Central memory CD4-positive, alpha-beta T cell (primary cell): ENCODE results near the gene SETBP1.

Experiments used
- DNase-seq: peaks from one replicate; pipeline ENCODE4 v3.0.0; 2022

The SETBP1 gene

DNA sequence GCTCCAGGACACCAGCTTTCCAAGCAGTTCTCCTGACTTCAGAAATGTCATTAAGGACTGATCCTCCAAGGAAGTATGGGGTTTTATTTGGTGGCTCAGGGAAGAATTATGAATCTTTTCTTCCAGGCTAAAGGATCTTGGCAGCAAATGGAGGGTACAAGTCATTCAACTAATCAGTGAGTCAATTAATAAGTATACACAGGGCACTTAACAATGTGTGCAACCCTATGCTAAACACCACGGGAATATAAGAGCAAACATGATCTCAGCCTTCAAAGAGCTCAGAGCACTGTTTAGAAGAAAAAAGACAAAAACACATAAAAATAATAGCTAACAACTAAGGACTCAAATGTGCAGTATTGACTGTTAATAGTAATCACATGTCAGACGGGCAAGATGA, 234.5 kb downstream of the SETBP1 start:
- DNase-seq = no peak

DNA sequence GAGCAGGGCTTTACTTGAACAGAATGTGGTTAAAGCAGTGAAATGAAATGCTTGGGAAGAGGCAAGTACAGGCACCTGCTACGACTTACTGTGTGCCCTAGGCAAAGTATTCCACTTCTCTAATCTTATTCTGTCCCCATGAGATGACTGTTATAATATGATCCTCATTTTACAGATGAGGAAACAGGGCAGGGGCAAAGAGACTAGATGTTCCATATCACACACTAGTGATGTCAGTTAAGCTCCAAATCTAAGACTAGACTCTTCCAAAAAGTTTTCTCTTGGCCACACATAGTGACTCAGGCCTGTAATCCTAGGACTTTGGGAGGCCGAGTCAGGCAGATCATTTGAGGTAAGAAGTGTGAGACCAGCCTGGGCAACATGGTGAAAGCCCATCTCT, 235.0 kb downstream of the SETBP1 start:
- no peak for DNase-seq

DNA sequence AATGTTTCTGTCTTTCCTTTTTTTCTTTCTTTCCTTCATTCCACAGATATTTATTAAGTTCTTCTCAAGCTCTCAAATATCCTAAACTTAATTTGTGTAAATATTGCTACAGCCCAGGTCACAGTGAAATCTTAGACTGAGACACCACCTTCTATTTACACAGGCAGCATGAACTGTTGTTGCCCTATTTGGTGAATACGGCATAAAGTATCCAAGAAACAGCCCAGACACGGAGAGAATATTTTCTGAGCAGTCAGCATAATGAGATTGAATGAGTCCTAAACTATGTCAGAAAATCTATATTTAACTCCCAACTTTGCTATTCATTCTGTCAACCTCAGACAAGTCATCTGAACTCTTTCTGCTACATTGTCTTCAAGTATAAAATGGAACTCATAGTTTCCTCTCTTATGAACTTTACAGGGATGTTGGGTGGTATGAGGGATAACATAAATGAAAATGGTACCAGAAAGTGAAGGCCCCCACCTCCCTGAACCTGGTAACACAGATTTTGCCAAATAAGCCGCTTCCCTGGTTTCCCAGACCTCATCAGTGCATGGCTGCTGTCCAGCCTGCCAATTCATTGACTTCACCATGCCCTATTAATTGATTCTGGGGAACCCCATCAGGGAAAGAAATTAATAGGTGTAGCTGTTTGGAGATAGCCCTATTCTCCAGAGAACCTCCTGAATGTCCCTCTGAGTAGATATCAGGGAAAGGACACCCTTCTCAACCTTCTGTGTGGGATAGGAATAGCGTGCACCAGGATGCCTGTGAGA, 235.9 kb downstream of the SETBP1 start:
- DNase-seq = no peak

DNA sequence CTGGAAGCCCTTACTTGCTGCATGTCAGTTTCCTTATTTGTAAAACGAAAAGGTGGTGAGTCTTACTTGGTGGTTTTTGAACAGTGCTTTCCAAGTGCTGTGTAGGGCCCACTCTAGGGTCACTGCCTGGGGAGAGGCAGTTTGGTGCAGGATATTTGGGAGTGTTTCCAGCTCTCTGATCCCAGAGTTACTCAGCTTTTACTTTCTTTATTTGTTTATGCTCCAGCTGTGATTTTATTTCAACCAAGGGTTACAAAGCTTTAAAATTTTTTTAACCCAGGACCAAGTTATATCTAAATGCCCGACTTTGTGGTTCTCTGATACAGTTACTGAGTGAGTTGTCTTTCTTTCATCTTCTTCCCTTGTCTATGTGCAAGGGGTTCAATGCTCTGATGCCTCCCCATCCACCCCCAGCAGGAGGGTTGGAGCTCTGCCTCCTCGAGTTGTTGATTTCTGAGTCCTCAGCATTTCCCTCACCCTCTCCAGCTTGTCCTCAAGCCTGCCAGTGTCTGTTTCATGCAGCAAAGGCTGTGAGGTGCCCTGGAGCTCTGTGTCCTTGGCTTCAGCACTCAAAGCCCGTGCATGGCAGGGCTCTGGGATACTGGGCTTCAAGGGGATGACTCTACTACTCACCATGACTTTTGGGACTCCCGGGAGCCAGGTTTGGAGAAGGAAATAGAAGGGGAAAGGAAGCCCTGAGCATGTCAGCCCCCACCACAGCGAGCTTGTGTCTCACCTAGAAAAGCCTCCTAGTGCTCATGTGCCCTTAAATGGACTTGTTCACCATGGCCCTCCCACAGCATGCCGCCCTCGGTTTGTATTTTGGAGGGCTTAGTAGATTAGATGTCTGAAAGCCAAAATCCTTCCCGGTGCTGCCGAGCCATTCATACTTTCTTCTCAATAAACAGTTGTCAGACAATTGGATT, 236.8 kb downstream of the SETBP1 start:
- no peak for DNase-seq

DNA sequence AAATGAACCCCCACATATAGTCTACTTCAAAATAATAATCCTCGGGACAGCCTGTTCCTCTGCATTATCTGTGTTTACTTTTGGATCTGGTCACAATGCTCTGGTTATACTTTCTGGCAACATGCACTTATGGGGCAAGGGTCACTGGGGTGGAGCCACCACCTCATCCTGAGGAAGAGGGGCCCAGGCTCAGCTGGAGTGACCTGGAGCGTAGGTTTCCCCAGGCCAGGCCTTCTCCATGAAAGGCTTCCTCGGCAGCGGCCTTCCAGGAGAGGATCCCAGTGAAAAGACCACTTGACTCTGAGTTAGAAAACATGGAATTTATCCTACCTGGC, 237.4 kb downstream of the SETBP1 start:
- no peak for DNase-seq

DNA sequence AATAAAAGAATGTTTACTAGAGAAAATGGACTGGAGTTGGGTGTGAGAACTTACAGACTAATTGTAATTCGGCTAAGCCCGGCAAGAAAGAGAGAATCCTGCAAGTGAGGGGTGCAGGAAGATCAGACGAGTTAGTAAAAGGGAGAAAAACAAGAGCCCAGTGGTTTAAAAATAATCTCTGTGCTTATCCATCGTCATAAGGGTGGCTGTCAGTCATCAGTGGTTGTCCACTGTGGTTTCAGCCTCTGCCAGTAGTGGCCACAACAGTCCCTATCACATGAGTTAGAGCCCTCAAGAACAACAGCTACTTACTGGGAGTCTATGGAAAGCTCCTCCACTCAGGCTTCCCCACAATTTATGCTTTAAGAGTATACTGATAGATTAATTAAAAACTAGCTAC, 239.8 kb downstream of the SETBP1 start:
- no peak for DNase-seq

DNA sequence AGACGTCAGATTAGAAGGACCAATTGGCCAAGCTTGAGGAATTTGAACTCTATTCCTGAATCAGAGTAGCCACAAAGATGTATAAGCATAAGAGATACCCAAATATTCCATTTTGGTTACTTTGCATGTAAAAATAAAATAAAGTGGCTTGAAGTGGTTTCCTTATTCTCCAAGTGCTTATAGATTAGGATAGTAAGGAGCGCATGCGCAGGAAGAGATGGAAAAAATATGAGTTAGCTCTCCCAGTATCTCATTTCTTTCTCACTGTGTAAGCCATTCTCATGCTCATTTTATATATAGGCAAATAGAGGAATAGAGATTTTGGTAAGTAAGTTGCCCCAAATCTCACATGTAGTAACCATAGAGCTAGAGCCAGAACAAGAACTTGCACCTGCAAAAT, 241.3 kb downstream of the SETBP1 start:
- DNase-seq = no peak

DNA sequence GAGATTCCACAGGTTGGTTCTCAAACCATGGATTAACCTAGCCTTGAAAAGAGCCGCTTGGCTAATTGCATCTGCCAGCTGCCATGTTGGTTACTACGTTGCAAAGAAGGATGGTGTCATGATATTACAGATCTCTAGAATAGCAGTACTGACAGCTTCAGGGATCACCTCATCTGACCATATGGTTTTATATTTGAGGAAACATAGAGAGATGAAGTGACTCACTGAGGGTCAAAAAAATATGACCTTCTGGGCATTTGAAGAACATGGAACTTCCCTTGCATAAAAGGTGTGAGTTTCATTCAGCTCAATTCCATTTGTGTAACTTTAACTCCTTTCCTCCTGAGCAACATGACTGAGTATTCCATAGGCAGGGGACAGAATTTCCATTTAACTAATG, 242.3 kb downstream of the SETBP1 start:
- DNase-seq = no peak

DNA sequence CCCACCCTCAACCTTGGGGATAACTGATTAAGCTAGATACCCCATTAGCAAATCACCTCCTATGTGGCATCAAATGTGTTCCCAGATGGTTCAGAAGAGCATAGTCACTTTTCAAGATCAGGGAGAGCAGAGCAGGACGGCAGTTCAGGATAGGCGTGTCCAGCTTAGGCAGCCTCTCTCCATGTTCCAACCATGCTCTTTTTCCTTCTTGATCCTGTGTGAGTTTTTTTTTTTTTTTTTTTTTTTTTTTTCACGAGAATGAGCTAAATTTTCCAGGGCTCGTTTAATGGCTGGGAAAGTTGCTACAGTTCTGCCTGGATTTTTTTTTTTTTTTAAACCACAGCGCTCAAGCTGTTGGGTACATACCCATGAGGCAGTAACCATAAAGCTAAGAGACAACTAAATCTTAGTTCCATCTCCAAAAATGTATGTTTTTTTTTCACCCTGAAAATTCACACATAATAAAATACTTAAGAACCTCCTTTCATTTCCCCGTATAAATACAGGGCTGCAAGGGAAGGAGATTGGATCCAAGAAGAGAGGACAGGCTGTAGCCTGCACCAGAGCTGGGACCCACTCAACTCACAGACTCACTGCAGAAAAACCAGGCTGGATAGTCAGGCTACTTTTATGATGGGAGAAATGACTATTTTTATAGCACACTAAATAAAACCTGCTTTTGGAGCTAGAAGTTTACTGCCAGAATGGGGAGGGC, 244.3 kb downstream of the SETBP1 start:
- DNase-seq = no peak

DNA sequence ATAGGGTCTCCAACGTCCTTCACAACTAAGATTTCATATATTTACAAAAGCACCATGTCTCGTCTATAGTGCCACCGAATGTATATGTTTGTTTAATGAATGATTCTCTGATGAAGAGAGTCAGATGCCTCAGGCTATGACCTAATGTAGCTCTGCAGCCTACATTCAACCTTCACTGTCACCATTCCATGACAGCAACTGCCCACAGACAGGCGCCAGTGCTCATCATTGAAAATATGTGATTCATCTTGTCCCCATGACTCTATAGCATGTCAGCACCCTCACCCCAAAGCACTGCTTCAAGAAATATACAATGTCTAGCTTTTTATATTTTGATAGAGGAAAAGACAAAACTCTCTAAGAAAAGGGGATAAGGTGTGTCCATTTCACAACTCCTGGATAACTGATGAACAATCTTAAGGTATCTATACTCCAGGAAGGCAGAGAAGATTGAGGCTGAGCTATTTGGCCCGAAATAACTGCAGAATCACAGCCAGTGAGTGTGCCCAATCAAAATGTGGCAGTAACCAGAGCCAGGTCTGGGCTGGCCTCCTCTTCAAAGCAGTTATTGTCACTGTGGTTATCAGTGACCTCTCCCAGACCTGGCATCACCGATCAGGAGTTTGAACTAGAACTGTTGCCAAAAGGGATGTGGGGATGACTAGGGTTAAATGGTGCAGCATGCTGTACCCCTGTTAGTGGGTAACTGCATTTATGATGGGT, 246.6 kb downstream of the SETBP1 start:
- no peak for DNase-seq

DNA sequence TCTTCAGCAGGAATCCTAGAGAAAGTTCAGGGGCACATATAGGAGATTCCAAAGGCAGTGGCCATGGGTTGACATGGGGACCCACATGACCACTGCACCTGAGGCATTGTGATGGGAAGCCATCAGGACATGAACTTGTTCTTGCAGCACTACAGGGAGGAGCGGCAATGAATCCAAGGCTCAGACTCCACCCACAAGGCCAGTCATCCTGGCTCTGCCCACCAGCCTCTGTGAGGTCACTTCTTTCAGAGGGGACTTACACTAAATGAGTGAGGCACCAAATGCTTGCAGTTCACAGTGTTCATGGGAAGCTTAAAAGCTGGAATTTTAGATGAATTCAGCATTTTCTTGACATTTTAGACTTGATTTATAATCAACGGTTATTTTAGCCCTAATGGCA, 254.2 kb downstream of the SETBP1 start:
- DNase-seq = no peak

DNA sequence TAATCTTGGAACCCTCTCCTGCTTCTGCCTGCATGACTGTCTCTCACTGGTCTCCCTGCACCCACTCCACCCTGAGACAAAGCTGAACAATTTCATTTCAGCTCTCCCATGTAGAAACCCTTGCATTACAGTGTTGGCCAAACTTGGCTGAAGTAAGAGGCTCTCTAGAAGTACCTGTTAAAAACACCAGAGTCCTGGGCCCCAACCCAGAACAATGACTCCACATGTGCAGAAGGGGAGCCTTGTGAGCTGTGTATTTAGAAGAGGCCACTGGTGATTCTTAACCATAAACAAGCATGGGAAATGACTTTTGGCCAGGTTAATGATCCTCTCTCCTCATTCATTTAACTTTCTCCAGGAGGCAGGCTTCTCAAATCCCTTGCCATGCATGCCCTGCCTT, 254.8 kb downstream of the SETBP1 start:
- DNase-seq = no peak

DNA sequence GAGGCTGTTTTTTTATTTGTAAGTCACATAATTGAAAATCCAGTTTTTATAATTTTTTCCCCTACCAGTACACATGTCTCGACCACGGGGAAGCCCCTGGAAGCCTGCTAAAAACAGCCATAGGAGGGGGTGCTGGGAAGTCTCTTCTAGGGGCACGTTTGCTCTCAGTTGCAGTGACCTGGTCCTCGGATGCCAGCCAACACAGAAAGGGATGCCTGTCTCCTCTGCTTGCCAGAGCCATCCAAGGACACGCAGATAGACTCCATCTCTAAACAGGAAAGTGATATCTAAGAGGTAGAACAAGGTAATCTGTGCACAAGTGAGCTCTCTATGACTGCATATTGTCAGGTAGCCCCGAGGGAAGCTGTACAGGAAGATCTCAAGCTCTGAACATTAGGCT, 255.8 kb downstream of the SETBP1 start:
- DNase-seq = no peak

DNA sequence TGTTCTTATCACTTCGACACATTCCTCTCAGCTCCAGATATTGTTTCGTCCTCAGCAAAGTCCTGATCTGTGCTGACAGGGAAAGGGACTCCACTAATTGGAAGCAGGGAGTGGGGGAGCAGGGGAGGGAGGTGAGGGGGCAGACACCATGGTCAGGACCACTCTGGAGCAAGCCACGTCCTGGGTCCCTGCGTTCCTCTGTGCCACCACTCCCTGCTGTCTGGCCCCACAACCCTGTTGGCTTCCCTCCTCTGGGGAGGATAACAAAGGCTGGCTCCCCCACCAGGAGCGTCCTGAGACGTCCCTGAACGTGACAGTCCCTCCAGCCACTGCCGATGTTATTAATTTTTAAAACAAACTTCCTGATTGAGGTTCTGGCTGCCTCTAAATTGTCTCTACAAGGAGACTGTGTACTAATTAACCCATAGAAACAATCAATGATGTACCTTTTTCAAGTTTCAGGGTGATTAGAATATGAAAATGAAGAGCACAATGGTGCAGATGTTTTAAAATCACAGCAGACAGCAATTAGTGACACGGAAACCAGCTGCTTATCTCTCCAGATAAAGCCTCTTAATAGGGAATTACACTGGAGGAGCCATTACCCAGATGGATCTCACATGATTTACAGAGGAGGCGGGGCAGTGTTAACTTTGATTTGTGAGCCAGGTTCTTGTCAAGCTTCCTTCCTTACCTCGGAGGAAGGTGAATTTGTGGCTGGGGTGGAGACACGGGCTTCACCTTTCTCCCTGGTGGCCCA, 257.5 kb downstream of the SETBP1 start:
- no peak for DNase-seq

DNA sequence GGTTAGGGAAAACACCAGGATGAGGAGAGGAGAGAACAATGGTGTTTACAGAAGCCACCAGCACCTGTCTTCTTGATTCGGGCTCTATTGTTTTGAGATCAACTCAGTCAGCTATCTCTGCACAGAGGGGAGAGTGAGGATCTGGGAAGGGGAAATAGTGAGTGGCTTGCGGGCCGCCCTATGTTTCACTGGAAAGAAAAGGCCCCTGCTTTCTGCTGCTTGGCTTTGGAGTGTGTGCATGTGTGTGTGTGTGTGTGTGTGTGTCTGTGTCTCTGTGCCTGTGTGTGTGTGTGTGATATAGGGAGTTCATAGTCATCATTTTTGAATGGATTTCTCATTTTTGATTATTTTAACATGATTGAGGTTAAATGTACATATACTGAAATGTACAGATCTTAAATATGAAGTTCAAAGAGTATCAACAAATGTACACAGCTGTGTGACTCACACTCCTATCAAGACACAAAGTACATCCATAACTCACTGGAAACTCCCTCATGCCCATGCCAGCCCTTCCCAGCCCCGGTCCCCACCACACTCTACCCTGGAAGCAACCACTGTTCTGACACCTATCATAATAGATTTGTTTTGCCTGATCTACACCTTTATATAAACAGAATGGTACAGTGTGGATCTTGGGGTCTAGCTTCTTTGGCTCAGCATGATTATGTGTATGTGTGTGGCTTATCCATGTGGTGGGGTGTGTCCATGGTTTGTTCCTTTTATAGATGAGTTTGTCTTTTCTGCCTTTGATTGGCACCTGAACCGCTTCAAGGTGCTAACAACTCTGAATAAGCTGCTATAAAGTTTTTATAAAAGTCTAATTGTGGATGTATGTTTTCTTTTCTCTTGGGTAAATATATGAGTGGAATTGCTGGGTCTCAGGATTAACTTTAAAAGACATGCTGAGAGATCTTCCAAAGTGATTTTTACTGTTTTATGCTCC, 258.3 kb downstream of the SETBP1 start:
- no peak for DNase-seq

DNA sequence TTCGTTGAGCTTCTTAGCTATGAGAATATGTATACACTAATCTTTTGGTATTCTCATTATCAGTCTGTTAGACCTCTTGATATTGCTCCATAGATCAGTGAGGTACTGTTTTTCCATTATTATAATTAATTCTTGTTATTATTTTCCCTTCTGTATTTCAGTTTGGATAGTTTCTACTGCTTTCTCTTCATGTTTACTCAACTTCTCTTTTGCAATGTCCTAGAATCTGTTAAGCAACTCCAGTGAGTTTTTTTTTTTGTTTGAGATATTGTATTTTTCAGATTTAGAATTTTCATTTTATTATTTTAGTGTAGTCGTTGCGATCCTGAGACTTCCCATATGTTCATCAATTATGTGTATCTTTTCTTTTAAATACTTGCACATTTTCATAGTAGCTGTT, 260.8 kb downstream of the SETBP1 start:
- DNase-seq = no peak

DNA sequence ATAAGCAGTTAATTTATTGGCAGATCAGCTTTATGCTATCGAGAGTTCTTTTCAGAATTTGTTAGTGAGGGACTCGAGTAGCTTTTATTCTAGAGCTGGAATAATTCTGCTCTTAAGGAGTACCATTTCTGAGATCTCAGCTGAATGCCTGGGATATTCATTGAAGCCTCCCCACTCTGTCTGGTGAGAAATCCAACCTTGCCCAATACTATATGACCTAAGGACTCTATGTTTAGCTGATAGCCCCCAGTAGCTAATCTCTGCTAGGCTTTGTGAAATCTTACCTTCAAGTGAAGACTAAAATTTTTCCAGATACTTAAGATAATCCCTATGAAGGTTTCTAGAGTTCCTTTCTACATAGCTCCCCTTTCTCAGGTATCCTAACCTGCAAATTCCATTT, 261.4 kb downstream of the SETBP1 start:
- no peak for DNase-seq

DNA sequence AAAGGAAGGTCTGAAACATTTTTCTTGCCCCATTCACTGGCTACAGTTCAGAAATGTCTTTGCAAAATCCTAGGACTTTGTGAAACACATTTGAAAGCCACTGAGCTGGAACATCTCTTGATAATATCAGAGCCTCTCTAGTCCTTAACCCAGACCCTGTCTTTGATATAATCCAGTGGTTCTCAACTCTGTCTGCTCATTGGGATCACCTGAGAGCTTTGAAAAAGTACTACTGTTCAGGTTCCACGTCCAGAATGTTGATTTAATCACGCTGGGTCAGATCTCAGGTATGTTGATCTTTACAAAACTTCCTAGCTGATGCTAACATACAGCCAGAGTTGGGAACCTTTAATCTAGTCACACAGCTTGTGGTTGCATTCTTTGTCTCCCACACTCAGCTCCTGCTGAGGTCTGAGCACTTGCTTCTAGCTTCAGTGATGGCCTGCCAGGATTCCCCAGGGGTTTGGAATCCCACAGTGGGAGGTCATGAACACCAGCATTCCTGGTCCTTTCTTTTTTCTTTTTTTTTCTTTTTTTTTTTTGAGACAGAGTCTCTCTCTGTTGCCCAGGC, 262.7 kb downstream of the SETBP1 start:
- DNase-seq = no peak

DNA sequence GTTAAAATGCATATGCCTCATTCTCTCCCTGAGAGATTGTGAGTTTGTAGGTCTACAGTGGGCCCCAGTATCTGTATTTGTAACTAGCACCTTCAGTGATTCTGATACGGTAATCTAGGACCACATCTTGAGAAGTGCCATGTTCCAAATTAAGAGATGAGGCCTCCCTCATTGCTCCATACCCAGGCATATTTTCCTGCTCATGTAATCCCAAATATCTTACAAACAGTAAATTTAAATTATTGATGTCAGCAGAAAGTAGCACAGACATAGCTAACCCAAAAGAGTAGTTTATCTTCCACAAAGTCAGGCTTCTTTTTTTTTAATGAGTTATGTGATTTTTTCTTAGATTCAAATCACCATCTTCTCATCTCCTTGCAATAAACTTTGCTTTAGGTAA, 263.8 kb downstream of the SETBP1 start:
- no peak for DNase-seq

DNA sequence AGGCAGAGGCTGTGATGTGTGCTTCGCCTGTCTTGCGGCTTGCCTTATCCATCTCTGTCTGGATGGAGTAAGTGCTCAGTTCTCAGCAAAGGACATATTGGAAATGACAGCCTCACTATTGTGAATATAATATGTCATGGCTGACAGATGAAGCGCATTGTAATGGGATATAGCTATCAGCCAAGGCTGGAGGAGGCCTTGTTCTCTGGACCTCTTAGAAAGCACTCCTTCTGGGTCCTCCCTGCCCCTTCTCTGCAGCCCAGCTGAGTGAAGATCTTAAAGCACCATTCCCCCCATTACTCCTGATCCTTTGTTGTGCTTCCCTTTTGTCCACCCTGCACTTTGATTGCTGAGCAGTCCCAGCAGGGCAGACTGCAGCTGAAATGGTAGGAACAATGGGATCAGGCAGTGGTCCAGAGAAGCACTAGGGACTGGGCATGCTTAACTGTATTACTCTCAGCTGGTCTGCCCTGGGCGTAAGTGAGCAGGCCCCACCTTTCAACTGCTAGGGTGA, 265.3 kb downstream of the SETBP1 start:
- no peak for DNase-seq
